Measurements from ENCODE around the gene GPRIN1. TPM values are rescaled to one million over a fixed set of nuclear protein-coding genes. Genes with fewer than 3 reads are reported as not detected.

The GPRIN1 gene
- total RNA-seq, 2 donors from 2014 or later = 0.81 to 0.97 TPM

DNA sequence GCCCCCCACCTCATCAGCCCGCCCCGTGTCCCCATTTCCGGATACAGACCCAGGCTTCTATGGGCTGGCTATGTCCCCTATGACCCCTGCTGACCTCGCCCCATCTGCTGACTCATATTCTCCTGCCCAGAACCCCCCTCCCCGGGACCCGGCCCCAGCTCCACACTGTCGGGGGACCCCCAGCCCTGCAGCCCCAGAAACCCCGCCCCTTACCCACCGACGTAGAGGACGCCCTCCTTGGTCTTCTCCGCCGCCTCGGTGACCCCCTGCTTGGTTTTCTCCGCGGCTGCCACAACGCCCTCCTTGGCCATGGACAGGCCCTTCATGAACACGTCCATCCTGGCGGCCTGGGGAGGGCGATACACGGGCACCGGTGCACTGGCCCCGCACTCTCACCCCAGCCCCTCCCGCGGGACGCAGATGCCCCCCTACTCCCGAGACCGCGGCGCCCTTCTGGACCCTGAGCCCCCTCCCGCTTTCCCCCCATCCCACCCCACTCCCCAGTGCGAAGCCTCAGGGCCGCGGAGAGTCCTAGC lies 19.4 kb upstream of the GPRIN1 start:
- intact Hi-C loops (cut with DNase I) = no loop called here
- no peak for ATAC-seq
- no peak for DNase-seq

GRCh38 chr5:176628406-176629228 lies 18.7 kb upstream of the GPRIN1 start:
- DNase-seq (no peak), ATAC-seq (no peak)
- intact Hi-C loops (cut with DNase I) = no loop called here

DNA sequence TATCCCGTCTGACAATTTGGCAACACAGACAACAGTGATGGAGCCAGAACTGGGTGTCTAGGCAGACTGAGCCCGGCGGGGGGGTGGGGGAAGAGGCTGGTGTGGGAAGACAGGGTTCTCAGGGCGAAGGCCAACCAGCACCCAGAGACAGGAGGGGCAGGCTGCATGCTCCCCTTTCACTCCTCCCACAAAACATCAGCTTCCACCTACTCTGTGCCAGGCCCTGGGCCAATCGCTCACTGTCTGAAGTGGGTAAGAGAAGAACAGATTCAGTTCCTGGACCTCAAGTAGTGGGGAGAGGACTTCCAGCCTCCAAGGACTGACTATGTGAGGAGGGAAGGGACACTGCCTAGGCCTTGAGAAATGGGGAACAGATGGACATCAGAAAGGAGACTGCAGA lies 17.6 kb upstream of the GPRIN1 start:
- intact Hi-C loops (cut with DNase I) = no loop called here
- ATAC-seq (no peak), DNase-seq (no peak)

DNA sequence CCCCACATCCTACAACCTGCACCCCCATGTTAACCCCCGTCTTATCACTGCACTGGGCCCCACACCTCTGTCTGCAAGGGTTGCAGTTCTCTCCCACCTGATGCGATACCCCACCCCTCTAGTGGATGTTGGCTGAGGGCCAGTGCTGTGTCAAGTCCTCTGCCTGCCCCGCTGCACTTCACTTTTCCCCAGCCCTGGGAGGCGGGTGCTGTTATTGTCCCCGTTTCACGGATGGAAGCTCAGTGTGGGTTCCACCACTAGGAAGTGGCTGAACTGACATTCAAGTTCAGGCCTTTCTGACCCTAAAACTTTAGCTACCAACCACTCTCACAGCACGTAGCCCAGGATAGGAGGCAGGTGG lies 16.9 kb upstream of the GPRIN1 start:
- intact Hi-C loops (cut with DNase I) = no loop called here
- ATAC-seq (no peak), DNase-seq (no peak)

GRCh38 chr5:176625966-176626875 lies 16.3 kb upstream of the GPRIN1 start:
- ATAC-seq = no peak
- intact Hi-C loops (cut with DNase I) = no loop called here
- DNase-seq = no peak

DNA sequence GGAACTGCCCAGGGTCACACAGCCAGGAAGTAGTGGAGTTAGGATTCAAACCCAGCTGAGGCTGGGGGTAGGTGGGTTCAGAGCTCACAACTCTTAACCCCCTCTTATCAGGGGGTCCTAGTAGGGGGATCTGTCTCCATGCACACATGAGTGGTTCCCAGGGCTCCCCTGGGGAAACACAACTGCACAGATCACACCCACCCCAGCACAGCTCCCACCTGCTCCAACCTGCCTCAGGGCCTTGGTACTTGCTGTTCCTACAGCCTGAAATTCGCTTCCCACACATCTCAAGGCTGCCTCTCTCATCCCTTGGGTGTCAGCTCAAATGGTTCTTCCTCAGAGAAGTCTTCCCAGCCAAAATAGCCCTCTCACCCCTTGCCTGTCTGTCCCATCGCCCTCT lies 15.6 kb upstream of the GPRIN1 start:
- ATAC-seq (no peak), DNase-seq (no peak)
- intact Hi-C loops (cut with DNase I) = no loop called here

GRCh38 chr5:176624938-176625337 lies 15.0 kb upstream of the GPRIN1 start:
- intact Hi-C loops (cut with DNase I) = no loop called here
- DNase-seq = no peak
- no peak for ATAC-seq

GRCh38 chr5:176624142-176624541 lies 14.2 kb upstream of the GPRIN1 start:
- ATAC-seq (no peak), DNase-seq (no peak)
- intact Hi-C loops (cut with DNase I) = no loop called here

GRCh38 chr5:176621661-176622079 lies 11.7 kb upstream of the GPRIN1 start:
- intact Hi-C loops (cut with DNase I) = no loop called here
- DNase-seq (no peak), ATAC-seq (peak; percentile 38 to 45)

DNA sequence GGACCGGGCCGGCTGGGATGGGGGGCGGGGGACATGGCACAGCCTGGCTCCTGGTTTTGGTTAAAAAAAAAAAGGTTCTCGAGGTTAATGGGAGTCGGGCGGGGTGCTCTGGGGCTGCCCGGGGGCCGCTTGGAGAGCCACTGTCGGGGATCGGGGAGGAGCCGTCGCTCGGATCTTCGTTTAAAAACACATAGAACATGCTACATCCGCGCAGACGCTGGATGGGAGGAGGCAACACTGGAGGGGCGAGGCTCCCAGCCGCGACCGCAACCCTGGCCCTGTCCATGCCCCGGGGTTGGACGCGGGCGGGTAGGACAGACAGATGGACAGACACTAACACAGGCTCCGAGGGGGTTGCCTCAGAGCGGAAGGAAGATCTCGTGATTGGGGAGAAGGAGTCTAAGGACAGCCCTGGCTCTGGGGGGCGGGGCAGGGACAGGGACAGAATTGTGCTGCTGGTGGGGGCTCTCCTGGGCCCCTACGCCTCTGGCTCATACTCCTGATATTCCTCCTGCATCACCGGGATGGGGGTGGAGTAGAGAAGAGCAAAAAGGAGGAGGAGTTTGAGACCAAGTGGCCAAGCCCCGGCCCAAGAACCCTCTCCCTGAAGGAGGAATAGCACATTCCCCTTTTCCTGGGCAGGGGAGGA lies 10.5 kb upstream of the GPRIN1 start:
- intact Hi-C loops (cut with DNase I) = no loop called here
- no peak for DNase-seq

GRCh38 chr5:176619569-176620332 lies 9.8 kb upstream of the GPRIN1 start:
- no peak for ATAC-seq
- intact Hi-C loops (cut with DNase I) = no loop called here
- no peak for DNase-seq

More for the DNA sequence above, 10.5 kb upstream of the GPRIN1 start:
- peak in 1 of 2 donors; percentile 27 for ATAC-seq

GRCh38 chr5:176619203-176619568 lies 9.2 kb upstream of the GPRIN1 start:
- ATAC-seq (peak; percentile 75 to 81), DNase-seq (peak; percentile 79)
- intact Hi-C loops (cut with DNase I) = no loop called here

- intact Hi-C loops (cut with DNase I) = no loop called here
- ATAC-seq (no peak), DNase-seq (no peak)
These were observed 8.8 kb upstream of the GPRIN1 start for GRCh38 chr5:176618783-176619182.

GRCh38 chr5:176616511-176616910 lies 6.6 kb upstream of the GPRIN1 start:
- intact Hi-C loops (cut with DNase I) = no loop called here
- ATAC-seq (no peak), DNase-seq (no peak)

- intact Hi-C loops (cut with DNase I) = no loop called here
- ATAC-seq = peak in 1 of 2 donors; percentile 34
- no peak for DNase-seq
These were observed 5.0 kb upstream of the GPRIN1 start for GRCh38 chr5:176614805-176615478.

DNA sequence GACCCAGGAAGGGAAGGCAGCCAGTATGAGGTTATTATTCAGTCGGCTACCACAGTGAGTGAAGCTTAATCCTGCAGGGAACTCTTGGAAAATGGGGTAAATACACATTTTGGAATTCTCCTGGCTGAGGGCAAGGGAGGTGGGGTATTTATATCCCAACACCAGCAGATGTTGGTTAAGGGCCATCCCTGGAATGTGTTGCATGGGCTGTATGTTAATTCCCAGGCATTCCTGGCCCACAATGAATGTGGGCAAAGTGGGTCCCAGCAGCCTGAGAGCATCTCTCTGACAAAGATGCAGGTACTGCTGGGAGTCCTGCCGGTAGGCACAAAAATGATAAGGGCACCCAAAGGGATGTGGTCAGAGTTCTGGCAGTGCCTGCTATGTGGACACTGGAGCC lies 2.9 kb upstream of the GPRIN1 start:
- DNase-seq (no peak), ATAC-seq (no peak)
- intact Hi-C loops (cut with DNase I) = no loop called here

DNA sequence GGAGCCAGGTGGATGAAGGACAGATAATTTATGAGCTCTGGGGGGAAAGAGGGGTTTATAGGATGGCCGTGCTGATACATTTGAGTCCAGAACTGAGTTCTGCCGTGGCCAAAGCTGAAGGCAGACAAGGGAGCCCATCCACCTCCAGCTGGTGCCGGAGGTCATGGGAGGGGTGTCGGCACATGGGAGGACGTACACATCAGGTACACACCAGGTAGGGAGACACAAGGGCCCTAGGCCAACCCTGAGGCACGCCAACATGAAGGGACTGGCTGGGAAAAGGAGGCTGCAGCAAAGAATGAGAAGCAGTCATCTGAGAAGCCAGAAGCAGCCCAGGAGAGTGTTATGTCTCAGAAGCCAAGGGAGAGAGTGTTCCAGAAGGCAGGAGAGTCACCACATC lies 2.1 kb upstream of the GPRIN1 start:
- DNase-seq (no peak), ATAC-seq (no peak)
- intact Hi-C loops (cut with DNase I) = no loop called here

GRCh38 chr5:176611435-176611834 lies 1.5 kb upstream of the GPRIN1 start:
- ATAC-seq = no peak
- DNase-seq = peak; percentile 86
- intact Hi-C loops (cut with DNase I) = no loop called here

- DNase-seq (no peak), ATAC-seq (no peak)
- intact Hi-C loops (cut with DNase I) = no loop called here
These were observed 448 bp upstream of the GPRIN1 start for GRCh38 chr5:176610435-176610773.
